Fibroblast of lung (primary cell): Measurements from ENCODE around the gene TBL2. TPM values are rescaled to one million over a fixed set of nuclear protein-coding genes. Genes with fewer than 3 reads are reported as not detected.

Experiments
- DNase-seq, 2 donors: peaks; one replicate each; pipeline versions ENCODE4 v3.0.0 to v3.0.0-alpha.2; 2010; ENCODE audit warnings: low read depth in 2 of 2
- H2AFZ ChIP-seq: 2 replicates; pipeline ENCODE4 v1.5.1; 2012; ENCODE audit warnings: low read length, control low read depth, inconsistent platforms
- H3K27ac ChIP-seq: 2 replicates; pipeline ENCODE4 v1.5.1; 2011; ENCODE audit warnings: low read length, control low read depth; ENCODE audit not compliant: insufficient read depth
- H3K27me3 ChIP-seq: 2 replicates; pipeline ENCODE4 v1.5.1; 2011; ENCODE audit warnings: mild to moderate bottlenecking, low read length; ENCODE audit not compliant: control insufficient read depth, insufficient read depth
- H3K36me3 ChIP-seq: 2 replicates; pipeline ENCODE4 v1.5.1; 2011; ENCODE audit warnings: low read length; ENCODE audit not compliant: control insufficient read depth, insufficient read depth
- H3K4me1 ChIP-seq: 2 replicates; pipeline ENCODE4 v1.5.1; 2011; ENCODE audit warnings: low read length; ENCODE audit not compliant: control insufficient read depth, insufficient read depth; ENCODE audit errors: extremely low read depth
- H3K4me2 ChIP-seq: 2 replicates; pipeline ENCODE4 v1.5.1; 2011; ENCODE audit warnings: low read length, control low read depth; ENCODE audit not compliant: insufficient read depth; ENCODE audit errors: extremely low read depth
- H3K4me3 ChIP-seq, 4 experiments: fragments of 200-600 bp in 1 of 4; sonication (generic) in 1 of 4; replicated peaks in 1 of 4; 2 replicates each; pipeline ENCODE4 v1.5.1; 2011 to 2016; ENCODE audit warnings: low read length in 4 of 4, low read depth in 3 of 4, mild to moderate bottlenecking in 3 of 4, control low read depth in 2 of 4, inconsistent platforms in 1 of 4, mixed read lengths in 1 of 4; ENCODE audit not compliant: insufficient read depth in 1 of 4; ENCODE audit errors: control extremely low read depth in 1 of 4
- H3K79me2 ChIP-seq: 2 replicates; pipeline ENCODE4 v1.5.1; 2012; ENCODE audit warnings: mild to moderate bottlenecking, low read length, inconsistent platforms; ENCODE audit not compliant: control insufficient read depth, insufficient read depth
- H3K9ac ChIP-seq: 2 replicates; pipeline ENCODE4 v1.5.1; 2011; ENCODE audit warnings: mild to moderate bottlenecking, low read length, control low read depth; ENCODE audit not compliant: insufficient read depth
- H3K9me3 ChIP-seq: 2 replicates; pipeline ENCODE4 v1.5.1; 2012; ENCODE audit warnings: low read depth, low read length; ENCODE audit not compliant: control insufficient read depth, insufficient read depth
- H4K20me1 ChIP-seq: 2 replicates; pipeline ENCODE4 v1.5.1; 2011; ENCODE audit warnings: low read length; ENCODE audit not compliant: control insufficient read depth, insufficient read depth; ENCODE audit errors: extremely low read depth
- CTCF ChIP-seq, 2 donors: IDR thresholded peaks in 1 of 2; conservative IDR thresholded peaks in 1 of 2; 1 replicate in 1 of 2; 2 replicates in 1 of 2; pipeline ENCODE4 v1.5.1; 2011 to 2012; ENCODE audit warnings: low read length in 2 of 2, control low read depth in 1 of 2, inconsistent platforms in 1 of 2, low read depth in 1 of 2, mild to moderate bottlenecking in 1 of 2
- EZH2 ChIP-seq: IDR thresholded peaks from 2 replicates; pipeline ENCODE4 v1.5.1; 2012; ENCODE audit warnings: low read length, control low read depth, mild to moderate bottlenecking; ENCODE audit errors: missing control alignments
- polyA plus RNA-seq, 2 donors: library from polyadenylated mRNA; depleted of rRNA in 1 of 2; stranded (reverse) in 1 of 2; unstranded in 1 of 2; fragments of >200 nt; gene quantifications; 2 replicates each; pipeline ENCODE4 v1.2.1, GENCODE V29; 2011 to 2012; ENCODE audit warnings: missing spikeins in 1 of 2
- total RNA-seq: library from RNA; depleted of rRNA; stranded (reverse); fragments of >200 nt; gene quantifications from 2 replicates; pipeline ENCODE4 v1.2.1, GENCODE V29; 2014

Gene TBL2
- total and polyA plus RNA-seq, 2 donors (not counting 1 experiment from before 2014, with no cell fraction given): 40.1 to 58.6 TPM

DNA sequence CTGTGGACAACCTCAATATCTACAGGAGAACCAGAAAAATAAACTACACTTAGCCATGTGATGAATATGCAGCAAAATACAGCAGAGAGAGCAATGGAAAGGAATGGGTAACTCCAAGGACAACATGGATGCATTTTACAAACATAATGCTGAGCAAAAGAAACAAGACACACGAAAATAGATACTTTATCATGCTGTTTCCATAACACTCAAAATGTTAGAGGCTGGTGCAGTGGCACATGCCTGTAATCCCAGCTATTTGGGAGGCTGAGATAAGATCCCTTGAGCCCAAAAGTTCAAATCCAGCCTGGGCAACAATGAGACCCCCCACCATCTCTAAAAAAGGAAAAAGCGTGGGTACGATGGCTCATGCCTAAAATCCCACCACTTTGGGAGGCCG, 29.2 kb downstream of the TBL2 start:
- no peaks in the 10 kb centered on the region for H4K20me1 ChIP-seq
- H3K9me3 ChIP-seq: no peaks in the 10 kb centered on the region
- DNase-seq: no peak
- TF ChIP-seq EZH2: no peak
- TF ChIP-seq CTCF (conservative IDR thresholded peaks at IDR 0.05 in 1 of 2, IDR thresholded peaks at IDR 0.05 in 1 of 2; ENCODE audit: low read depth in 1 of 2, low read length in 2 of 2): no peak
- H3K9ac ChIP-seq: no peak overlapping the region
- no peaks in the 10 kb centered on the region for H3K27me3 ChIP-seq
- no peak overlapping the region for H3K4me3 ChIP-seq
- no peak overlapping the region for H3K4me2 ChIP-seq
- H3K4me1 ChIP-seq: no peaks in the 10 kb centered on the region
- peaks cover 7% of the 10 kb centered on the region for H3K36me3 ChIP-seq
- H3K27ac ChIP-seq: no peak overlapping the region
- H3K79me2 ChIP-seq: peaks cover 48% of the 10 kb centered on the region
- no peak overlapping the region for H2AFZ ChIP-seq

GRCh38 chr7:73547841-73548240, 30.5 kb downstream of the TBL2 start:
- Histone ChIP-seq H3K9ac (no peak overlapping the region), H3K4me1 (no peaks in the 10 kb centered on the region), H3K36me3 (peaks cover 5% of the 10 kb centered on the region), H2AFZ (no peak overlapping the region), H3K27me3 (no peaks in the 10 kb centered on the region), H4K20me1 (no peaks in the 10 kb centered on the region), H3K4me3 (no peak overlapping the region), H3K9me3 (no peaks in the 10 kb centered on the region), H3K27ac (no peak overlapping the region), H3K79me2 (peaks cover 42% of the 10 kb centered on the region), H3K4me2 (no peak overlapping the region)
- DNase-seq: no peak
- TF ChIP-seq EZH2 (no peak), CTCF (conservative IDR thresholded peaks at IDR 0.05 in 1 of 2, IDR thresholded peaks at IDR 0.05 in 1 of 2; ENCODE audit: low read depth in 1 of 2, low read length in 2 of 2) (no peak)

DNA sequence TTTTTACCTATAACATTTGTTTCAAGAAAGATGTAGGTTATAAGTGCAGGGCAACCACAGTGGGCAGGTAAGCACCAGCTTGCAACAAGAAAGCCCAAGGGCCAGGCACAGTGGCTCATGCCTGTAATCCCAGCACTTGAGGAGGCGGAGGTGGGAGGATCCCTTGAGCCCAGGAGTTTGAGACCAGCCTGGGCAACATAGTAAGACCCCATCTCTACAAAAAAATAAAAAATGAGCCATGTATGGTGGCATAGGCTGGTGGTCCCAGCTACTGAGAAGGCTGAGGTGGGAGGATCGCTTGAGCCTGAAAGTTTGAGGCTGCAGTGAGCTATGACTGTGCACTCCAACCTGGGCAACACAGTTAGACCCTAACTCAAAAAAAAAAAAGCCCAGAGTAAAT, 33.7 kb downstream of the TBL2 start:
- no peaks in the 10 kb centered on the region for H3K9me3 ChIP-seq
- H3K9ac ChIP-seq: no peak overlapping the region
- H4K20me1 ChIP-seq: no peaks in the 10 kb centered on the region
- no peaks in the 10 kb centered on the region for H3K27me3 ChIP-seq
- no peaks in the 10 kb centered on the region for H3K4me1 ChIP-seq
- no peak overlapping the region for H2AFZ ChIP-seq
- H3K4me2 ChIP-seq: no peak overlapping the region
- peaks cover 14% of the 10 kb centered on the region for H3K36me3 ChIP-seq
- H3K27ac ChIP-seq: no peak overlapping the region
- peaks cover 41% of the 10 kb centered on the region for H3K79me2 ChIP-seq
- DNase-seq: no peak
- no peak overlapping the region for H3K4me3 ChIP-seq
- TF ChIP-seq CTCF (conservative IDR thresholded peaks at IDR 0.05 in 1 of 2, IDR thresholded peaks at IDR 0.05 in 1 of 2; ENCODE audit: low read depth in 1 of 2, low read length in 2 of 2): no peak
- TF ChIP-seq EZH2: no peak
